ENCODE results near the gene RFX4.

The RFX4 gene

DNA sequence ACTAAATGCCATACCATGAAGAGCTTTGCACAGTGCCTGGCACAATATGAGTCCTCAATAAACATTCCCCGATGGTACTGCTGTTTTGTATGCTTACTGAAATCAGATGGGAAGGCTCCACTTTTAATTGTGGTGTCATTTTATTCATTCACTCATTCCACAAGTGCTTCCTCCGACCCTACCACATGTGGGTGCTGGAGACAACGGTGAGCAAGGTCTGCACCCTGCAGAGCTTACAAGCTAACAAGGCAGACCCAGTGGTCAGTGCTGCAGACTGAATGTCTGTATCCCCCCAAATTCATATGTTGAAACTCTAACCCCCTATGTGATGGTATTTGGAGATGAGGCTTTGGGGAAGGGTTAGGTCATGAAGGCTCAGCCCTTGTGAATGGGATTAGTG is 48.3 kb downstream of the RFX4 start:
- TF ChIP-seq, protein P1, sequence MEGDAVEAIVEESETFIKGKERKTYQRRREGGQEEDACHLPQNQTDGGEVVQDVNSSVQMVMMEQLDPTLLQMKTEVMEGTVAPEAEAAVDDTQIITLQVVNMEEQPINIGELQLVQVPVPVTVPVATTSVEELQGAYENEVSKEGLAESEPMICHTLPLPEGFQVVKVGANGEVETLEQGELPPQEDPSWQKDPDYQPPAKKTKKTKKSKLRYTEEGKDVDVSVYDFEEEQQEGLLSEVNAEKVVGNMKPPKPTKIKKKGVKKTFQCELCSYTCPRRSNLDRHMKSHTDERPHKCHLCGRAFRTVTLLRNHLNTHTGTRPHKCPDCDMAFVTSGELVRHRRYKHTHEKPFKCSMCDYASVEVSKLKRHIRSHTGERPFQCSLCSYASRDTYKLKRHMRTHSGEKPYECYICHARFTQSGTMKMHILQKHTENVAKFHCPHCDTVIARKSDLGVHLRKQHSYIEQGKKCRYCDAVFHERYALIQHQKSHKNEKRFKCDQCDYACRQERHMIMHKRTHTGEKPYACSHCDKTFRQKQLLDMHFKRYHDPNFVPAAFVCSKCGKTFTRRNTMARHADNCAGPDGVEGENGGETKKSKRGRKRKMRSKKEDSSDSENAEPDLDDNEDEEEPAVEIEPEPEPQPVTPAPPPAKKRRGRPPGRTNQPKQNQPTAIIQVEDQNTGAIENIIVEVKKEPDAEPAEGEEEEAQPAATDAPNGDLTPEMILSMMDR (IDR thresholded peaks at IDR 0.05; ENCODE audit: borderline replicate concordance, control extremely low read depth, extremely low read depth, insufficient read depth, missing control alignments): no peak
- no peak for DNase-seq (ENCODE audit: low spot score)
- in situ Hi-C loops (cut with MboI; ENCODE audit: low sequenced_read_pairs, unreplicated experiment): no loop called here

GRCh38 chr12:106631797-106632196 is 49.0 kb downstream of the RFX4 start:
- no peak for DNase-seq (ENCODE audit: low spot score)
- TF ChIP-seq, protein P1 (IDR thresholded peaks at IDR 0.05; ENCODE audit: borderline replicate concordance, control extremely low read depth, extremely low read depth, insufficient read depth, missing control alignments): no peak
- in situ Hi-C loops (cut with MboI; ENCODE audit: low sequenced_read_pairs, unreplicated experiment): no loop called here

- in situ Hi-C loops (cut with MboI; ENCODE audit: low sequenced_read_pairs, unreplicated experiment): no loop called here
- no peak for DNase-seq (ENCODE audit: low spot score)
- TF ChIP-seq, protein P1 (IDR thresholded peaks at IDR 0.05; ENCODE audit: borderline replicate concordance, control extremely low read depth, extremely low read depth, insufficient read depth, missing control alignments): no peak
Observed at GRCh38 chr12:106632797-106633450, 50.1 kb downstream of the RFX4 start.

- DNase-seq (ENCODE audit: low spot score): no peak
- TF ChIP-seq, protein P1 (IDR thresholded peaks at IDR 0.05; ENCODE audit: borderline replicate concordance, control extremely low read depth, extremely low read depth, insufficient read depth, missing control alignments): no peak
- in situ Hi-C loops (cut with MboI; ENCODE audit: low sequenced_read_pairs, unreplicated experiment): no loop called here
Observed at GRCh38 chr12:106633451-106633823, 50.6 kb downstream of the RFX4 start.

GRCh38 chr12:106634206-106634605 is 51.4 kb downstream of the RFX4 start:
- no peak for DNase-seq (ENCODE audit: low spot score)
- in situ Hi-C loops (cut with MboI; ENCODE audit: low sequenced_read_pairs, unreplicated experiment): no loop called here
- TF ChIP-seq, protein P1 (IDR thresholded peaks at IDR 0.05; ENCODE audit: borderline replicate concordance, control extremely low read depth, extremely low read depth, insufficient read depth, missing control alignments): no peak

- no peak for DNase-seq (ENCODE audit: low spot score)
- TF ChIP-seq, protein P1 (IDR thresholded peaks at IDR 0.05; ENCODE audit: borderline replicate concordance, control extremely low read depth, extremely low read depth, insufficient read depth, missing control alignments): no peak
- in situ Hi-C loops (cut with MboI; ENCODE audit: low sequenced_read_pairs, unreplicated experiment): no loop called here
Observed at GRCh38 chr12:106643000-106643399, 60.2 kb downstream of the RFX4 start.
